GM23338 (cell line): ENCODE data around the gene CBX8. TPM values are rescaled to one million over a fixed set of nuclear protein-coding genes. Genes with fewer than 3 reads are reported as not detected.

ENCODE experiments used
- ATAC-seq: fragments of 200-7000 bp; cut with Tn5 transposase; 3 replicates; pipeline ENCODE4 v1.9.1; 2020
- DNase-seq: peaks from one replicate; pipeline ENCODE4 v3.0.0-alpha.2; 2015; ENCODE audit warnings: low spot score
- H2AFZ ChIP-seq: fragments of 200-600 bp; sonication (generic); 2 replicates; pipeline ENCODE4 v1.8.0; 2016; ENCODE audit warnings: antibody characterized with exemption, mild to moderate bottlenecking, moderate library complexity
- H3F3A ChIP-seq: fragments of 200-600 bp; sonication (generic); replicated peaks from 2 replicates; pipeline ENCODE4 v1.8.0; 2017; ENCODE audit warnings: antibody characterized with exemption, mixed run types, low read depth
- H3K27ac ChIP-seq: fragments of 200-600 bp; sonication (generic); 2 replicates; pipeline ENCODE4 v1.6.1; 2016; ENCODE audit warnings: low read depth
- H3K27me3 ChIP-seq: fragments of 200-600 bp; sonication (generic); 2 replicates; pipeline ENCODE4 v1.8.0; 2016; ENCODE audit warnings: mild to moderate bottlenecking, mixed run types, moderate library complexity; ENCODE audit not compliant: insufficient read depth
- H3K36me3 ChIP-seq: fragments of 200-600 bp; sonication (generic); 2 replicates; pipeline ENCODE4 v1.8.0; 2016; ENCODE audit warnings: mild to moderate bottlenecking; ENCODE audit not compliant: insufficient read depth
- H3K4me1 ChIP-seq: fragments of 200-600 bp; sonication (generic); 2 replicates; pipeline ENCODE4 v1.8.0; 2016; ENCODE audit warnings: mild to moderate bottlenecking, moderate library complexity; ENCODE audit not compliant: insufficient read depth
- H3K4me2 ChIP-seq: fragments of 200-600 bp; sonication (generic); 2 replicates; pipeline ENCODE4 v1.7.1; 2017; ENCODE audit warnings: mixed run types
- H3K4me3 ChIP-seq: fragments of 200-600 bp; sonication (generic); 2 replicates; pipeline ENCODE4 v1.6.1; 2016; ENCODE audit warnings: mixed run types
- H3K79me2 ChIP-seq: fragments of 200-600 bp; sonication (generic); replicated peaks from 2 replicates; pipeline ENCODE4 v1.8.0; 2017; ENCODE audit warnings: mild to moderate bottlenecking; ENCODE audit not compliant: insufficient read depth
- H3K9me2 ChIP-seq: fragments of 200-600 bp; sonication (generic); 2 replicates; pipeline ENCODE4 v1.8.0; 2017; ENCODE audit not compliant: insufficient read depth
- H4K20me1 ChIP-seq: fragments of 200-600 bp; sonication (generic); replicated peaks from 2 replicates; pipeline ENCODE4 v1.8.0; 2017; ENCODE audit warnings: mild to moderate bottlenecking; ENCODE audit not compliant: insufficient read depth
- H3K27ac Mint-ChIP-seq: 2 replicates; pipeline ENCODE4 v1.8.0; 2020; ENCODE audit warnings: inconsistent platforms, mild to moderate bottlenecking, moderate library complexity, mixed read lengths
- H3K27me3 Mint-ChIP-seq: 3 replicates; pipeline ENCODE4 v1.8.0; 2022; ENCODE audit warnings: low read depth, mild to moderate bottlenecking, moderate library complexity, mixed read lengths, inconsistent platforms; ENCODE audit not compliant: insufficient read depth, poor library complexity
- H3K36me3 Mint-ChIP-seq: 3 replicates; pipeline ENCODE4 v1.8.0; 2021; ENCODE audit warnings: low read depth, mild to moderate bottlenecking, inconsistent platforms, moderate library complexity, mixed read lengths
- H3K4me1 Mint-ChIP-seq: 3 replicates; pipeline ENCODE4 v1.8.0; 2020; ENCODE audit warnings: mild to moderate bottlenecking, inconsistent platforms, mixed read lengths
- H3K4me3 Mint-ChIP-seq: 3 replicates; pipeline ENCODE4 v1.8.0; 2021; ENCODE audit warnings: moderate library complexity, mild to moderate bottlenecking, inconsistent platforms, mixed read lengths
- H3K9me3 Mint-ChIP-seq: 3 replicates; pipeline ENCODE4 v1.8.0; 2020; ENCODE audit warnings: moderate library complexity, mild to moderate bottlenecking, inconsistent platforms, mixed read lengths
- CREB1 ChIP-seq: fragments of 250-450 bp; sonication (Bioruptor Pico); IDR thresholded peaks from 2 replicates; pipeline ENCODE4 v1.5.0; 2020; ENCODE audit warnings: low read depth, mild to moderate bottlenecking, moderate library complexity
- CTCF ChIP-seq, 2 experiments: fragments of 200-600 bp in 1 of 2; sonication (generic) in 1 of 2; conservative IDR thresholded peaks; 2 replicates each; pipeline versions ENCODE4 v1.5.1 to v1.6.1; 2016 to 2017; ENCODE audit warnings: antibody characterized with exemption in 2 of 2, low read depth in 2 of 2, mild to moderate bottlenecking in 2 of 2, moderate library complexity in 1 of 2
- EZH2 ChIP-seq: fragments of 200-600 bp; sonication (generic); IDR thresholded peaks from one replicate; pipeline ENCODE4 v1.8.0; 2017; ENCODE audit warnings: antibody characterized with exemption, mild to moderate bottlenecking, low read depth; ENCODE audit not compliant: unreplicated experiment
- EZH2phosphoT487 ChIP-seq: fragments of 200-600 bp; sonication (generic); IDR thresholded peaks from one replicate; pipeline ENCODE4 v1.8.1; 2018; ENCODE audit warnings: antibody characterized with exemption; ENCODE audit not compliant: unreplicated experiment
- JUNB ChIP-seq: IDR thresholded peaks from one replicate; pipeline ENCODE4 v1.6.1; 2016; ENCODE audit warnings: antibody characterized with exemption; ENCODE audit not compliant: unreplicated experiment
- NANOG ChIP-seq: IDR thresholded peaks from 2 replicates; pipeline ENCODE4 v1.6.1; 2016; ENCODE audit warnings: antibody characterized with exemption, borderline replicate concordance
- POLR2AphosphoS5 ChIP-seq: IDR thresholded peaks from 2 replicates; pipeline ENCODE4 v1.6.1; 2016; ENCODE audit warnings: antibody characterized with exemption, low read depth
- STAT1 ChIP-seq: IDR thresholded peaks from one replicate; pipeline ENCODE4 v1.6.1; 2016; ENCODE audit warnings: antibody characterized with exemption; ENCODE audit not compliant: unreplicated experiment
- ZNF114 ChIP-seq: fragments of 250-450 bp; sonication (Bioruptor Pico); IDR thresholded peaks from 2 replicates; pipeline ENCODE4 v1.5.0; 2020; ENCODE audit warnings: mild to moderate bottlenecking, moderate library complexity
- ZNF331 ChIP-seq: fragments of 250-450 bp; sonication (Bioruptor Pico); IDR thresholded peaks from 2 replicates; pipeline ENCODE4 v1.5.0; 2020; ENCODE audit warnings: low read depth, mild to moderate bottlenecking, moderate library complexity
- polyA plus RNA-seq: library from polyadenylated mRNA; unstranded; fragments of >200 nt; fragmentation: Nextera tagmentation; extraction: Ambion mirVana; gene quantifications from 2 replicates; pipeline ENCODE4 v1.2.1, GENCODE V29; 2016
- total RNA-seq: library from RNA; depleted of rRNA; stranded (reverse); fragments of >200 nt; shearing (Covaris generic); gene quantifications from 2 replicates; pipeline ENCODE4 v1.2.3, GENCODE V29; 2014
- TF ChIP-seq, protein P1 (sequence below): IDR thresholded peaks from one replicate; pipeline ENCODE4 v1.6.1; 2018; ENCODE audit warnings: antibody characterized with exemption; ENCODE audit not compliant: unreplicated experiment

The CBX8 gene
- total and polyA plus RNA-seq, 2 experiments from 2014 or later: 1.0 to 1.3 TPM

GRCh38 chr17:79841369-79842135 is 44.7 kb upstream of the CBX8 start:
- Histone ChIP-seq H3K27me3 (peaks cover 90% of the 10 kb centered on the region), H3K4me3 (peak overlapping the region; percentile 64), H3F3A (peaks cover 34% of the 10 kb centered on the region), H3K36me3 (no peaks in the 10 kb centered on the region), H3K4me1 (peaks cover 41% of the 10 kb centered on the region), H3K79me2 (no peaks in the 10 kb centered on the region), H2AFZ (no peak overlapping the region), H4K20me1 (peaks cover 7% of the 10 kb centered on the region), H3K27ac (no peak overlapping the region), H3K9me2 (no peaks in the 10 kb centered on the region), H3K4me2 (peak overlapping the region; percentile 70)
- H3K36me3 Mint-ChIP-seq: no peaks in the 10 kb centered on the region
- peaks cover 5% of the 10 kb centered on the region; the same call in 2 of the 3 replicates for H3K9me3 Mint-ChIP-seq
- ATAC-seq (no peak; the same call in 2 of the 3 replicates), DNase-seq (peak; percentile 69)
- peaks cover 35% of the 10 kb centered on the region for H3K4me1 Mint-ChIP-seq
- peak; percentile 87 for TF ChIP-seq EZH2
- TF ChIP-seq CTCF (conservative IDR thresholded peaks at IDR 0.05; ENCODE audit: low read depth in 2 of 2): no peak
- peaks cover 87% of the 10 kb centered on the region for H3K27me3 Mint-ChIP-seq
- peak overlapping the region; percentile 40; the same call in 1 of the 3 replicates for H3K4me3 Mint-ChIP-seq
- H3K27ac Mint-ChIP-seq: no peak overlapping the region

- peak overlapping the region; percentile 70 for H3K4me2 ChIP-seq
- no peak for TF ChIP-seq CTCF (conservative IDR thresholded peaks at IDR 0.05; ENCODE audit: low read depth in 2 of 2)
- no peak for TF ChIP-seq EZH2
- no peak for TF ChIP-seq ZNF331 (CRISPR knock-in tag)
- no peak for TF ChIP-seq JUNB
- TF ChIP-seq POLR2AphosphoS5: no peak
- no peak for TF ChIP-seq EZH2phosphoT487
- TF ChIP-seq ZNF114 (CRISPR knock-in tag): no peak
- no peak for TF ChIP-seq STAT1
- TF ChIP-seq NANOG: no peak
- TF ChIP-seq, protein P1, sequence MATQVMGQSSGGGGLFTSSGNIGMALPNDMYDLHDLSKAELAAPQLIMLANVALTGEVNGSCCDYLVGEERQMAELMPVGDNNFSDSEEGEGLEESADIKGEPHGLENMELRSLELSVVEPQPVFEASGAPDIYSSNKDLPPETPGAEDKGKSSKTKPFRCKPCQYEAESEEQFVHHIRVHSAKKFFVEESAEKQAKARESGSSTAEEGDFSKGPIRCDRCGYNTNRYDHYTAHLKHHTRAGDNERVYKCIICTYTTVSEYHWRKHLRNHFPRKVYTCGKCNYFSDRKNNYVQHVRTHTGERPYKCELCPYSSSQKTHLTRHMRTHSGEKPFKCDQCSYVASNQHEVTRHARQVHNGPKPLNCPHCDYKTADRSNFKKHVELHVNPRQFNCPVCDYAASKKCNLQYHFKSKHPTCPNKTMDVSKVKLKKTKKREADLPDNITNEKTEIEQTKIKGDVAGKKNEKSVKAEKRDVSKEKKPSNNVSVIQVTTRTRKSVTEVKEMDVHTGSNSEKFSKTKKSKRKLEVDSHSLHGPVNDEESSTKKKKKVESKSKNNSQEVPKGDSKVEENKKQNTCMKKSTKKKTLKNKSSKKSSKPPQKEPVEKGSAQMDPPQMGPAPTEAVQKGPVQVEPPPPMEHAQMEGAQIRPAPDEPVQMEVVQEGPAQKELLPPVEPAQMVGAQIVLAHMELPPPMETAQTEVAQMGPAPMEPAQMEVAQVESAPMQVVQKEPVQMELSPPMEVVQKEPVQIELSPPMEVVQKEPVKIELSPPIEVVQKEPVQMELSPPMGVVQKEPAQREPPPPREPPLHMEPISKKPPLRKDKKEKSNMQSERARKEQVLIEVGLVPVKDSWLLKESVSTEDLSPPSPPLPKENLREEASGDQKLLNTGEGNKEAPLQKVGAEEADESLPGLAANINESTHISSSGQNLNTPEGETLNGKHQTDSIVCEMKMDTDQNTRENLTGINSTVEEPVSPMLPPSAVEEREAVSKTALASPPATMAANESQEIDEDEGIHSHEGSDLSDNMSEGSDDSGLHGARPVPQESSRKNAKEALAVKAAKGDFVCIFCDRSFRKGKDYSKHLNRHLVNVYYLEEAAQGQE: no peak
- TF ChIP-seq CREB1 (CRISPR knock-in tag): no peak
- Mint-ChIP-seq H3K27ac (no peak overlapping the region), H3K4me1 (peaks cover 35% of the 10 kb centered on the region), H3K27me3 (peaks cover 87% of the 10 kb centered on the region), H3K4me3 (no peak overlapping the region), H3K36me3 (no peaks in the 10 kb centered on the region), H3K9me3 (peaks cover 5% of the 10 kb centered on the region; the same call in 2 of the 3 replicates)
- peak overlapping the region; percentile 64; the same call in 1 of the 2 replicates for H3K4me3 ChIP-seq
- H3F3A ChIP-seq: peaks cover 37% of the 10 kb centered on the region
- no peaks in the 10 kb centered on the region for H3K9me2 ChIP-seq
- DNase-seq (no peak), ATAC-seq (no peak)
- H3K27ac ChIP-seq: no peak overlapping the region
- no peaks in the 10 kb centered on the region for H3K79me2 ChIP-seq
- H3K27me3 ChIP-seq: peaks cover 88% of the 10 kb centered on the region
- H3K36me3 ChIP-seq: no peaks in the 10 kb centered on the region
- H2AFZ ChIP-seq: no peak overlapping the region
- peaks cover 44% of the 10 kb centered on the region for H3K4me1 ChIP-seq
- peaks cover 7% of the 10 kb centered on the region for H4K20me1 ChIP-seq
These were observed 44.1 kb upstream of the CBX8 start for GRCh38 chr17:79840989-79841286.
